PC-3 (cell line): ENCODE data around the gene MYO3B. TPM values are rescaled to one million over a fixed set of nuclear protein-coding genes. Genes with fewer than 3 reads are reported as not detected.

Experiments used
- ATAC-seq: fragments of 200-7000 bp; cut with Tn5 transposase; 2 replicates; pipeline ENCODE4 v1.9.1; 2020; ENCODE audit warnings: mild to moderate bottlenecking, moderate library complexity
- BruUV-seq: library from RNA; stranded (reverse); fragments of 400-500 nt; replicated peaks from 2 replicates; lab custom pipeline; 2021; lab: Mats Ljungman, UMichigan
- CTCF ChIA-PET: fragments of 300-600 bp; sonication (Branson Sonifier 250); formaldehyde crosslinking; loops from one replicate; lab custom pipeline; 2022; ENCODE audit warnings: antibody characterized with exemption; lab: Charles Lee
- POLR2A ChIA-PET: fragments of 300-600 bp; sonication (Branson Sonifier 250); formaldehyde crosslinking; loops from one replicate; lab custom pipeline; 2022; ENCODE audit warnings: antibody characterized with exemption; ENCODE audit not compliant: unreplicated experiment; lab: Charles Lee
- DNase-seq: peaks from one replicate; pipeline ENCODE4 v3.0.0-alpha.2; 2015
- H2AFZ ChIP-seq: fragments of 300-600 bp; sonication (generic); 2 replicates; pipeline ENCODE4 v1.6.0; 2016; ENCODE audit warnings: antibody characterized with exemption, low read length
- H3F3A ChIP-seq: fragments of 300-600 bp; sonication (generic); one replicate; pipeline ENCODE4 v1.6.0; 2017; ENCODE audit warnings: antibody characterized with exemption, low read length, control low read depth, mild to moderate bottlenecking; ENCODE audit not compliant: unreplicated experiment
- H3K27ac ChIP-seq: fragments of 300-600 bp; sonication (generic); 2 replicates; pipeline ENCODE4 v1.5.1; 2016; ENCODE audit warnings: mild to moderate bottlenecking, low read length
- H3K27me3 ChIP-seq: fragments of 300-600 bp; sonication (generic); 2 replicates; pipeline ENCODE4 v1.6.1; 2016; ENCODE audit warnings: low read length, mixed read lengths
- H3K36me3 ChIP-seq: fragments of 300-600 bp; sonication (generic); 2 replicates; pipeline ENCODE4 v1.6.1; 2016; ENCODE audit warnings: low read depth, mixed run types, low read length, mixed read lengths
- H3K4me1 ChIP-seq: fragments of 300-600 bp; sonication (generic); 2 replicates; pipeline ENCODE4 v1.5.1; 2016; ENCODE audit warnings: low read length; ENCODE audit not compliant: insufficient read depth
- H3K4me2 ChIP-seq: fragments of 300-600 bp; sonication (generic); 2 replicates; pipeline ENCODE4 v1.6.0; 2016; ENCODE audit warnings: low read length
- H3K4me3 ChIP-seq: fragments of 300-600 bp; sonication (generic); 2 replicates; pipeline ENCODE4 v1.5.1; 2016; ENCODE audit warnings: mild to moderate bottlenecking, low read length, mixed read lengths
- H3K79me2 ChIP-seq: fragments of 300-600 bp; sonication (generic); 2 replicates; pipeline ENCODE4 v1.6.1; 2017; ENCODE audit warnings: low read length, mixed read lengths
- H3K9ac ChIP-seq: fragments of 300-600 bp; sonication (generic); 2 replicates; pipeline ENCODE4 v1.6.0; 2016; ENCODE audit warnings: mild to moderate bottlenecking, low read length
- H3K9me2 ChIP-seq: fragments of 300-600 bp; sonication (generic); replicated peaks from 2 replicates; pipeline ENCODE4 v1.6.1; 2016; ENCODE audit warnings: mixed run types, low read length, mixed read lengths
- H3K9me3 ChIP-seq: fragments of 300-600 bp; sonication (generic); 2 replicates; pipeline ENCODE4 v1.6.1; 2016; ENCODE audit warnings: low read length, mixed read lengths
- H4K20me1 ChIP-seq: fragments of 300-600 bp; sonication (generic); 2 replicates; pipeline ENCODE4 v1.6.1; 2016; ENCODE audit warnings: low read length, mixed read lengths
- CTCF ChIP-seq: fragments of 300-600 bp; sonication (generic); conservative IDR thresholded peaks from 2 replicates; pipeline ENCODE4 v1.5.1; 2017; ENCODE audit warnings: antibody characterized with exemption, low read depth, mild to moderate bottlenecking, low read length
- EZH2 ChIP-seq: fragments of 300-600 bp; sonication (generic); IDR thresholded peaks from one replicate; pipeline ENCODE4 v1.6.1; 2017; ENCODE audit warnings: antibody characterized with exemption, mild to moderate bottlenecking, low read length; ENCODE audit not compliant: unreplicated experiment
- EZH2phosphoT487 ChIP-seq: fragments of 300-600 bp; sonication (generic); IDR thresholded peaks from 2 replicates; pipeline ENCODE4 v1.6.1; 2018; ENCODE audit warnings: mild to moderate bottlenecking, antibody characterized with exemption, low read length, borderline replicate concordance
- intact Hi-C: fragments of 100-400 bp; cut with micrococcal nuclease; formaldehyde crosslinking; loops from 2 replicates; pipeline ENCODE4 v1.9.0; 2023
- total RNA-seq: library from RNA; depleted of rRNA; stranded (reverse); fragments of >200 nt; gene quantifications from 2 replicates; pipeline ENCODE4 v1.2.3, GENCODE V29; 2014

The MYO3B gene
- total RNA-seq, 1 experiment from 2014 or later = 1.1 TPM

- ChIA-PET POLR2A (no interaction called here), CTCF (no interaction called here)
- ATAC-seq (no peak), DNase-seq (no peak)
- Histone ChIP-seq H2AFZ (no peak overlapping the region), H3K4me2 (no peak overlapping the region), H3K27me3 (no peaks in the 10 kb centered on the region), H3K79me2 (no peaks in the 10 kb centered on the region), H3K9ac (no peak overlapping the region), H3K9me2 (no peaks in the 10 kb centered on the region), H3K36me3 (no peaks in the 10 kb centered on the region), H3K27ac (no peak overlapping the region), H3K4me3 (no peak overlapping the region), H3K4me1 (no peaks in the 10 kb centered on the region), H3K9me3 (no peaks in the 10 kb centered on the region), H4K20me1 (no peaks in the 10 kb centered on the region), H3F3A (no peaks in the 10 kb centered on the region)
- intact Hi-C loops = loop anchor here (5.0 kb wide), 1 partner anchor 66 kb away; no protein-coding TSS in a partner anchor
- TF ChIP-seq EZH2 = no peak
- TF ChIP-seq CTCF = no peak
- TF ChIP-seq EZH2phosphoT487 = no peak
- BruUV-seq = no TSS peak
Measured at GRCh38 chr2:170222842-170223241, 44.9 kb downstream of the MYO3B start.

- H3F3A ChIP-seq = no peaks in the 10 kb centered on the region
- H3K79me2 ChIP-seq = no peaks in the 10 kb centered on the region
- H3K9me3 ChIP-seq = no peaks in the 10 kb centered on the region
- H3K27ac ChIP-seq = no peak overlapping the region
- no peaks in the 10 kb centered on the region for H4K20me1 ChIP-seq
- ATAC-seq (no peak), DNase-seq (no peak)
- H3K9ac ChIP-seq = no peak overlapping the region
- H3K4me2 ChIP-seq = no peak overlapping the region
- H3K27me3 ChIP-seq = no peaks in the 10 kb centered on the region
- no peak overlapping the region for H3K4me3 ChIP-seq
- ChIA-PET CTCF (no interaction called here), POLR2A (no interaction called here)
- intact Hi-C loops = loop anchor here (5.0 kb wide), 1 partner anchor 67 kb away; no protein-coding TSS in a partner anchor
- H3K36me3 ChIP-seq = no peaks in the 10 kb centered on the region
- no peak overlapping the region for H2AFZ ChIP-seq
- no peaks in the 10 kb centered on the region for H3K4me1 ChIP-seq
- TF ChIP-seq EZH2 (no peak), CTCF (no peak), EZH2phosphoT487 (no peak)
- H3K9me2 ChIP-seq = no peaks in the 10 kb centered on the region
- BruUV-seq = no TSS peak
Measured at GRCh38 chr2:170224692-170225294, 46.8 kb downstream of the MYO3B start.

GRCh38 chr2:170226216-170226615 lies 48.3 kb downstream of the MYO3B start:
- Histone ChIP-seq H2AFZ (no peak overlapping the region), H3K9me2 (no peaks in the 10 kb centered on the region), H3K4me2 (no peak overlapping the region), H3K27ac (no peak overlapping the region), H3K9me3 (no peaks in the 10 kb centered on the region), H3K4me1 (no peaks in the 10 kb centered on the region), H3K4me3 (no peak overlapping the region), H3K27me3 (no peaks in the 10 kb centered on the region), H3K36me3 (no peaks in the 10 kb centered on the region), H3F3A (no peaks in the 10 kb centered on the region), H3K79me2 (no peaks in the 10 kb centered on the region), H3K9ac (no peak overlapping the region), H4K20me1 (no peaks in the 10 kb centered on the region)
- DNase-seq (no peak), ATAC-seq (no peak)
- BruUV-seq = no TSS peak
- ChIA-PET POLR2A (no interaction called here), CTCF (no interaction called here)
- intact Hi-C loops = no loop called here
- TF ChIP-seq CTCF (no peak), EZH2phosphoT487 (no peak), EZH2 (no peak)
